Activated CD8-positive, alpha-beta T cell treated with anti-CD3 and anti-CD28 coated beads for 36 hours (primary cell): ENCODE measurements around the gene ASTN2. TPM values are rescaled to one million over a fixed set of nuclear protein-coding genes. Genes with fewer than 3 reads are reported as not detected.

Experiments
- ATAC-seq: fragments of 200-7000 bp; cut with Tn5 transposase; one replicate; pipeline ENCODE4 v1.10.0; 2021; ENCODE audit warnings: mild to moderate bottlenecking, moderate library complexity
- CTCF ChIA-PET: fragments of 350-600 bp; sonication (Branson Sonifier 250); formaldehyde crosslinking; loops from one replicate; lab custom pipeline; 2021; ENCODE audit warnings: antibody characterized with exemption; lab: Charles Lee
- POLR2A ChIA-PET: fragments of 350-600 bp; sonication (Branson Sonifier 250); formaldehyde crosslinking; loops from one replicate; lab custom pipeline; 2021; ENCODE audit warnings: antibody characterized with exemption; lab: Charles Lee
- DNase-seq: peaks from one replicate; pipeline ENCODE4 v3.0.0-alpha.2; 2020
- H3K27ac Mint-ChIP-seq: one replicate; pipeline ENCODE4 v1.8.0; 2021; ENCODE audit warnings: mild to moderate bottlenecking, mixed read lengths
- H3K27me3 Mint-ChIP-seq: one replicate; pipeline ENCODE4 v1.8.0; 2021; ENCODE audit warnings: mixed read lengths
- H3K36me3 Mint-ChIP-seq: one replicate; pipeline ENCODE4 v1.8.0; 2021; ENCODE audit warnings: low read depth, mixed read lengths
- H3K4me1 Mint-ChIP-seq: one replicate; pipeline ENCODE4 v1.8.0; 2021; ENCODE audit warnings: low read depth, mixed read lengths
- H3K4me3 Mint-ChIP-seq: one replicate; pipeline ENCODE4 v1.8.0; 2021; ENCODE audit warnings: mild to moderate bottlenecking, moderate library complexity, mixed read lengths
- H3K9me3 Mint-ChIP-seq: one replicate; pipeline ENCODE4 v1.8.0; 2021; ENCODE audit warnings: mixed read lengths
- intact Hi-C: fragments of 100-400 bp; cut with micrococcal nuclease; formaldehyde crosslinking; loops from one replicate; pipeline ENCODE4 v1.10.0; 2022
- total RNA-seq, 2 experiments: library from RNA; stranded (reverse); gene quantifications; one replicate each; pipeline ENCODE4 v1.2.3, GENCODE V29; 2021
- TF ChIP-seq, protein P1 (sequence below): fragments of 200-600 bp; IDR thresholded peaks from one replicate; pipeline ENCODE4 v1.8.0; 2022; ENCODE audit warnings: antibody characterized with exemption, mild to moderate bottlenecking

The ASTN2 gene
- total RNA-seq, 2 experiments from 2014 or later: 5.2 to 5.7 TPM

DNA sequence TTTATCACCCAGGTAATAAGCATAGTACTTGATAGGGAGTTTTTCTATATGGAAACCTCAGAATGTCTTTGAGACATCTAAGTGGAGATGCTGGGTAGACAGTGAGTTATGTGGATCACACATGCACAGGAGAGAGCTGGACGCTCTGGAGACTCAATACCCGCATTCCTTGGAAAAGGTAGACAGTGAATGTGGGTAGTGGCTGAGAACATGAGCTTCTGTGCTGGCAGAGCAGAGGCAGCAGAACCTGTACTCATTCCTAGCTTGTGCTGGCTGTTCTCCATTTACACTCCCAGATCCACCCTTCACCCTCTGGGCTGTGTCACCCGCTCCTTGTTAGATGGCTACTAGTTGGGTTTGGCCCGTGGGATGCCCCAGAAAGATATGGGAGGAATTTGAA, 269.8 kb downstream of the ASTN2 start:
- H3K9me3 Mint-ChIP-seq: peaks cover 3% of the 10 kb centered on the region
- DNase-seq: no peak
- CTCF ChIA-PET: no interaction called here
- TF ChIP-seq, protein P1, sequence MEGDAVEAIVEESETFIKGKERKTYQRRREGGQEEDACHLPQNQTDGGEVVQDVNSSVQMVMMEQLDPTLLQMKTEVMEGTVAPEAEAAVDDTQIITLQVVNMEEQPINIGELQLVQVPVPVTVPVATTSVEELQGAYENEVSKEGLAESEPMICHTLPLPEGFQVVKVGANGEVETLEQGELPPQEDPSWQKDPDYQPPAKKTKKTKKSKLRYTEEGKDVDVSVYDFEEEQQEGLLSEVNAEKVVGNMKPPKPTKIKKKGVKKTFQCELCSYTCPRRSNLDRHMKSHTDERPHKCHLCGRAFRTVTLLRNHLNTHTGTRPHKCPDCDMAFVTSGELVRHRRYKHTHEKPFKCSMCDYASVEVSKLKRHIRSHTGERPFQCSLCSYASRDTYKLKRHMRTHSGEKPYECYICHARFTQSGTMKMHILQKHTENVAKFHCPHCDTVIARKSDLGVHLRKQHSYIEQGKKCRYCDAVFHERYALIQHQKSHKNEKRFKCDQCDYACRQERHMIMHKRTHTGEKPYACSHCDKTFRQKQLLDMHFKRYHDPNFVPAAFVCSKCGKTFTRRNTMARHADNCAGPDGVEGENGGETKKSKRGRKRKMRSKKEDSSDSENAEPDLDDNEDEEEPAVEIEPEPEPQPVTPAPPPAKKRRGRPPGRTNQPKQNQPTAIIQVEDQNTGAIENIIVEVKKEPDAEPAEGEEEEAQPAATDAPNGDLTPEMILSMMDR: no peak
- no peak overlapping the region for H3K27ac Mint-ChIP-seq
- H3K4me1 Mint-ChIP-seq: no peaks in the 10 kb centered on the region
- ATAC-seq: no peak
- no peak overlapping the region for H3K4me3 Mint-ChIP-seq
- POLR2A ChIA-PET: no interaction called here
- no peaks in the 10 kb centered on the region for H3K27me3 Mint-ChIP-seq
- intact Hi-C loops: no loop called here
- no peaks in the 10 kb centered on the region for H3K36me3 Mint-ChIP-seq

GRCh38 chr9:117138231-117138630, 276.6 kb downstream of the ASTN2 start:
- TF ChIP-seq, protein P1: no peak
- POLR2A ChIA-PET: no interaction called here
- Mint-ChIP-seq H3K36me3 (no peaks in the 10 kb centered on the region), H3K27ac (no peak overlapping the region), H3K4me3 (no peak overlapping the region), H3K27me3 (no peaks in the 10 kb centered on the region), H3K9me3 (no peaks in the 10 kb centered on the region), H3K4me1 (no peaks in the 10 kb centered on the region)
- CTCF ChIA-PET: no interaction called here
- DNase-seq (no peak), ATAC-seq (no peak)
- intact Hi-C loops: no loop called here

GRCh38 chr9:117136461-117136860, 278.4 kb downstream of the ASTN2 start:
- H3K27ac Mint-ChIP-seq: no peak overlapping the region
- no peaks in the 10 kb centered on the region for H3K4me1 Mint-ChIP-seq
- POLR2A ChIA-PET: no interaction called here
- H3K9me3 Mint-ChIP-seq: no peaks in the 10 kb centered on the region
- TF ChIP-seq, protein P1: no peak
- H3K36me3 Mint-ChIP-seq: no peaks in the 10 kb centered on the region
- intact Hi-C loops: no loop called here
- no peak for DNase-seq
- no peaks in the 10 kb centered on the region for H3K27me3 Mint-ChIP-seq
- CTCF ChIA-PET: no interaction called here
- no peak for ATAC-seq
- H3K4me3 Mint-ChIP-seq: no peak overlapping the region

- no peak for DNase-seq
- no peaks in the 10 kb centered on the region for H3K36me3 Mint-ChIP-seq
- TF ChIP-seq, protein P1: no peak
- no peaks in the 10 kb centered on the region for H3K9me3 Mint-ChIP-seq
- no peak overlapping the region for H3K4me3 Mint-ChIP-seq
- no peak overlapping the region for H3K27ac Mint-ChIP-seq
- POLR2A ChIA-PET: no interaction called here
- ATAC-seq: no peak
- intact Hi-C loops: no loop called here
- no peaks in the 10 kb centered on the region for H3K27me3 Mint-ChIP-seq
- CTCF ChIA-PET: interaction anchor here (0.9 kb wide), 1 partner anchor 11 kb away, joined by 3 read pairs; no protein-coding TSS in a partner anchor
- no peaks in the 10 kb centered on the region for H3K4me1 Mint-ChIP-seq
Observed at GRCh38 chr9:117135501-117136098, 279.3 kb downstream of the ASTN2 start.

- Mint-ChIP-seq H3K27ac (no peak overlapping the region), H3K4me1 (no peaks in the 10 kb centered on the region), H3K4me3 (no peak overlapping the region), H3K27me3 (no peaks in the 10 kb centered on the region), H3K9me3 (no peaks in the 10 kb centered on the region), H3K36me3 (no peaks in the 10 kb centered on the region)
- ATAC-seq (no peak), DNase-seq (no peak)
- TF ChIP-seq, protein P1: no peak
- CTCF ChIA-PET: interaction anchor here (0.9 kb wide), 1 partner anchor 10 kb away, joined by 3 read pairs; no protein-coding TSS in a partner anchor
- intact Hi-C loops: no loop called here
- POLR2A ChIA-PET: no interaction called here
Observed at GRCh38 chr9:117134826-117135500, 279.9 kb downstream of the ASTN2 start.
